HEK293T (cell line): ENCODE data around the gene TFRC.
"Not testable (repeated sequence)": the region's sequence is repeated elsewhere in the genome, so short reads cannot be mapped to it uniquely, and the experiment has no call there.

Experiments
- CTCF ChIA-PET: fragments of 350-600 bp; formaldehyde crosslinking; extraction: SDS; loops from one replicate; lab custom pipeline; 2021; ENCODE audit warnings: antibody characterized with exemption, inconsistent platforms; lab: Yijun Ruan, JAX
- POLR2A ChIA-PET: fragments of 350-600 bp; formaldehyde crosslinking; extraction: SDS; loops from one replicate; lab custom pipeline; 2020; ENCODE audit warnings: antibody characterized with exemption, inconsistent platforms; lab: Yijun Ruan, JAX
- DNase-seq: peaks from one replicate; pipeline ENCODE4 v3.0.0; 2012; ENCODE audit warnings: mixed read lengths; ENCODE audit errors: extremely low spot score
- ARNT ChIP-seq: fragments of 450-650 bp; IDR thresholded peaks from 2 replicates; pipeline ENCODE4 v1.6.1; 2017; ENCODE audit warnings: mild to moderate bottlenecking
- BHLHE40 ChIP-seq: fragments of 450-650 bp; IDR thresholded peaks from 2 replicates; pipeline ENCODE4 v1.6.1; 2016; ENCODE audit warnings: mild to moderate bottlenecking, moderate library complexity, borderline replicate concordance
- CTBP1 ChIP-seq: fragments of 450-650 bp; IDR thresholded peaks from 2 replicates; pipeline ENCODE4 v1.6.1; 2016; ENCODE audit warnings: borderline replicate concordance
- ELF4 ChIP-seq: fragments of 450-650 bp; IDR thresholded peaks from 2 replicates; pipeline ENCODE4 v1.6.1; 2017; ENCODE audit warnings: antibody characterized with exemption
- FOXA1 ChIP-seq: fragments of 450-650 bp; IDR thresholded peaks from 2 replicates; pipeline ENCODE4 v1.6.1; 2016; ENCODE audit warnings: mild to moderate bottlenecking
- FOXK2 ChIP-seq: fragments of 450-650 bp; IDR thresholded peaks from 2 replicates; pipeline ENCODE4 v1.6.1; 2016; ENCODE audit warnings: mild to moderate bottlenecking
- FOXM1 ChIP-seq: fragments of 450-650 bp; IDR thresholded peaks from 2 replicates; pipeline ENCODE4 v1.6.1; 2017; ENCODE audit warnings: mild to moderate bottlenecking, borderline replicate concordance
- HDGF ChIP-seq: fragments of 450-650 bp; IDR thresholded peaks from 2 replicates; pipeline ENCODE4 v1.6.1; 2017; ENCODE audit warnings: antibody characterized with exemption, borderline replicate concordance
- L3MBTL2 ChIP-seq: fragments of 450-650 bp; conservative IDR thresholded peaks from 2 replicates; pipeline ENCODE4 v1.6.1; 2016; ENCODE audit warnings: mild to moderate bottlenecking
- LEF1 ChIP-seq: fragments of 450-650 bp; IDR thresholded peaks from 2 replicates; pipeline ENCODE4 v1.6.1; 2017; ENCODE audit warnings: mild to moderate bottlenecking, borderline replicate concordance
- NFRKB ChIP-seq: fragments of 450-650 bp; IDR thresholded peaks from 2 replicates; pipeline ENCODE4 v1.6.1; 2016; ENCODE audit warnings: mild to moderate bottlenecking, moderate library complexity
- SP1 ChIP-seq: fragments of 450-650 bp; IDR thresholded peaks from 2 replicates; pipeline ENCODE4 v1.6.1; 2017
- SUZ12 ChIP-seq: fragments of 450-650 bp; IDR thresholded peaks from 2 replicates; pipeline ENCODE4 v1.6.1; 2016; ENCODE audit warnings: mild to moderate bottlenecking
- TARDBP ChIP-seq: fragments of 450-650 bp; IDR thresholded peaks from 2 replicates; pipeline ENCODE4 v1.6.1; 2016
- ZNF384 ChIP-seq: fragments of 450-650 bp; IDR thresholded peaks from 2 replicates; pipeline ENCODE4 v1.6.1; 2016

Gene TFRC

DNA sequence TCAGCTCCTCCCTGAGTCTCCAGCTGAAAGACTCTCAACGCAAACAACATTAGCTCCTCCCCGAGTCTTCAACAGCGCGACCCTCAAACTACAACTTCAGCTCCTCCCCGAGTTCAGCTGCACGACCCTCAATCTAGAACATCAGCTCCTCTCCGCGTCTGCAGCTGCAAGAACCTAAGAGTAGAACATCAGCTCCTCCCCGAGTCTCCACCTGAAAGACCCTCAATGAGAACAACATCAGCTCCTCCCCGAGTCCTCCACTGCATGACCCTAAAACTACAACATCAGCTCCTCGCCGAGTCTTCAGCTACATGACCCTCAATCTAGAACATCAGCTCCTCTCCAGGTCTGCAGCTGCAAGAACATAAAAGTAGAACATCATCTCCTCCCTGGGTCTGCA lies 78.3 kb downstream of the TFRC start:
- POLR2A ChIA-PET = no interaction called here
- TF ChIP-seq ARNT (no peak), L3MBTL2 (no peak), SP1 (no peak), NFRKB (no peak), TARDBP (no peak)
- CTCF ChIA-PET = interaction anchor here (0.7 kb wide), 1 partner anchor 83 kb away, joined by 4 read pairs; no protein-coding TSS in a partner anchor
- no peak for DNase-seq

DNA sequence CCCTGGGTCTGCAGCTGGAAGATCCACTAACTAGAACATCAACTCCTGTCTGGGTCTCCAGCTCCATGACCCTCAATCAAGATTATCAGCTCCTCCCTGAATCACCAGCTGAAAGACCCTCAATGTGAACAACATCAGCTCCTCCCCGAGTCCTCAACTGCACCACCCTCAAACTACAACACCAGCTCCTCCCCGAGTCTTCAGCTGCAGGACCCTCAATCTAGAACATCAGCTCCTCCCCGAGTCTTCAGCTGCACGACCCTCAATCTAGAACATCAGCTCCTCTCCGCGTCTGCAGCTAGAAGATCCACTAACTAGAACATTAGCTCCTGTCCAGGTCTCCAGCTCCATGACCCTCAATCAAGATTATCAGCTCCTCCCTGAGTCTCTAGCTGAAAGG lies 79.2 kb downstream of the TFRC start:
- POLR2A ChIA-PET, CTCF ChIA-PET, DNase-seq: not testable (repeated sequence)

DNA sequence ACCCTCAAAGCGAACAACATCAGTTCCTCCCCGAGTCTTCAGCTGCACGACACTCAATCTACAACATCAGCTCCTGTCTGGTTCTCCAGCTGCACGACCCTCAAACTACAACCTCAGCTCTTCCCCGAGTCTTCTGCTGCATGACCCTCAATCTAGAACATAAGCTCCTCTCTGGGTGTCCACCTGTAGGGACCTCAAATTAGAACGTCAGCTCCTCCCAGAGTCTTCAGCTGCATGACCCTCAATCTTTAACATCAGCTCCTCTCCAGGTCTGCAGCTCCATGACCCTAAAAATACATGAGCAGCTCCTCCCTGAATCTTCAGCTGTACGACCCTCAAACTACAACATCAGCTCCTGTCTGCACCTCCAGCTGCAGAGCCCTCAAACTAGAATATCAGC lies 80.7 kb downstream of the TFRC start:
- POLR2A ChIA-PET, DNase-seq: not testable (repeated sequence)
- CTCF ChIA-PET = interaction anchor here (0.6 kb wide), 1 partner anchor 939 kb away, joined by 4 read pairs; no protein-coding TSS in a partner anchor

DNA sequence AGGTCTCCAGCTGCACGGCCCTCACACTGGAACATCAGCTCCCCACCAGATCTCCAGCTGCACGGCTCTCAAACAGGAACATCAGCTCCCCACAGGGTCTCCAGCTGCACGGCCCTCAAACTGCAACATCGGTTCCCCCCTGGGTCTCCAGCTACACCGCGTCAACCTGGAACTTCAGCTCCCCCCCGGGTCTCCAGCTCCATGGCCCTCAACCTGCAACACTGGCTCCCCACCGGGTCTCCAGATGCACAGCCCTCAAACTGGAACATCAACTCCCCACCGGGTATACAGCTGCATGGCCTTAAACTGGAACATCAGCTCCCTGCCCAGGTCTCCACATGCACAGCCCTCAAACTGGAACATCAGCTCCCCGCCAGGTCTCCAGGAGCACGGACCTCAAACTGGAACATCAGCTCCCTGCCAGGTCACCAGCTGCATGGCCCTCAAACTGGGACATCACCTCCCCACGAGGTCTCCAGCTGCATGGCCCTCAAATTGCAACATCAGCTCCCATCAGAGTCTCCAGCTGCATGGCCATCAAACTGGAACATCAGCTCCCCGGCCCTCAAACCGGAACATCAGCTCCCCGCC lies 81.4 kb downstream of the TFRC start:
- DNase-seq, CTCF ChIA-PET, POLR2A ChIA-PET: not testable (repeated sequence)

DNA sequence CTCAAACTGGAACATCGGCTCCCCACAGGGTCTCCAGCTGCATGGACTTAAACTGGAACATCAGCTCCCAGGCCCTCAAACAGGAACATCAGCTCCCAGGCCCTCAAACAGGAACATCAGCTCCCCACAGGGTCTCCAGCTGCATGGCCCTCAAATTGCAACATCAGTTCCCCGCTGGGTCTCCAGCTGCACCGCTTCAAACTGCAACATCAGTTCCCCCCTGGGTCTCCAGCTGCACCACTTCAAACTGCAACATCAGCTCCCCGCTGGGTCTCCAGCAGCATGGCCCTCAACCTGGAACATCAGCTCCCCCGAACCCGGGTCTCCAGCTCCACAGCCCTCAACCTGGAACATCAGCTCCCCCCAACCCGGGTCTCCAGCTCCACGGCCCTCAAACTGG lies 82.0 kb downstream of the TFRC start:
- TF ChIP-seq FOXM1 (no peak), LEF1 (no peak), SUZ12 (no peak), NFRKB (no peak), ELF4 (no peak), BHLHE40 (no peak), ARNT (no peak), CTBP1 (no peak), FOXA1 (no peak), ZNF384 (no peak), FOXK2 (no peak), HDGF (no peak)
- POLR2A ChIA-PET = no interaction called here
- CTCF ChIA-PET = no interaction called here
- no peak for DNase-seq
